Small intestine (tissue), 7 donors: ENCODE measurements around the gene CD82. TPM values are rescaled to one million over a fixed set of nuclear protein-coding genes. Genes with fewer than 3 reads are reported as not detected.
"Not testable (repeated sequence)": the region's sequence is repeated elsewhere in the genome, so short reads cannot be mapped to it uniquely, and the experiment has no call there.

Experiments
- DNase-seq, 2 donors: peaks; one replicate each; pipeline versions ENCODE4 v3.0.0 to v3.0.0-alpha.2; 2013
- FAIRE-seq: peaks from 2 replicates; lab custom pipeline; 2012; peaks lifted over from hg19 to GRCh38; lab: Jason Lieb, UNC
- H3K27ac ChIP-seq, 3 donors: one replicate each; pipeline ENCODE4 v1.5.1; 2013; ENCODE audit warnings: low read length in 2 of 3, mild to moderate bottlenecking in 2 of 3, control low read depth in 1 of 3, inconsistent platforms in 1 of 3, low read depth in 1 of 3, moderate library complexity in 1 of 3
- H3K27me3 ChIP-seq, 3 donors: one replicate each; pipeline ENCODE4 v1.6.1; 2013; ENCODE audit warnings: low read length in 3 of 3, inconsistent platforms in 1 of 3; ENCODE audit not compliant: control insufficient read depth in 3 of 3, insufficient read depth in 3 of 3
- H3K36me3 ChIP-seq, 3 donors: one replicate each; pipeline ENCODE4 v1.6.1; 2013; ENCODE audit warnings: low read length in 3 of 3, inconsistent platforms in 1 of 3, low read depth in 1 of 3, mild to moderate bottlenecking in 1 of 3, moderate library complexity in 1 of 3; ENCODE audit not compliant: control insufficient read depth in 3 of 3, insufficient read depth in 2 of 3
- H3K4me1 ChIP-seq, 3 donors: one replicate each; pipeline ENCODE4 v1.6.1; 2013; ENCODE audit warnings: low read length in 2 of 3, inconsistent platforms in 1 of 3, low read depth in 1 of 3, mild to moderate bottlenecking in 1 of 3, moderate library complexity in 1 of 3; ENCODE audit not compliant: control insufficient read depth in 3 of 3, insufficient read depth in 2 of 3
- H3K4me3 ChIP-seq, 3 donors: one replicate each; pipeline ENCODE4 v1.5.1; 2013; ENCODE audit warnings: low read length in 3 of 3, control low read depth in 1 of 3, inconsistent platforms in 1 of 3, low read depth in 1 of 3, mild to moderate bottlenecking in 1 of 3, moderate library complexity in 1 of 3
- H3K9me3 ChIP-seq, 2 donors: one replicate each; pipeline ENCODE4 v1.6.1; 2013; ENCODE audit warnings: low read depth in 1 of 2, low read length in 1 of 2; ENCODE audit not compliant: control insufficient read depth in 2 of 2, insufficient read depth in 1 of 2
- WGBS, 3 donors: extraction: QIAGEN DNeasy Blood & Tissue Kit; methylation state at CpG; one replicate each; pipeline ENCODE4 v1.1.7; 2013; 5-methylcytosine and 5-hydroxymethylcytosine counted together
- polyA plus RNA-seq, 4 donors: library from polyadenylated mRNA; stranded (reverse) in 3 of 4; unstranded in 1 of 4; fragments of 200-250 nt in 3 of 4; fragments of 120-200 nt in 1 of 4; gene quantifications; one replicate each; pipeline versions ENCODE4 v1.2.1 to v1.2.3, GENCODE V29; 2013
- donor health status: healthy with polysubstance abuse.
- donor health status: control.
- donor health status: control.
- donor health status: Bipolar disorder and iron deficiency.
- donor health status: healthy.

CD82 gene
- polyA plus RNA-seq, 4 donors = 24.2 to 108 (median 69.9) TPM

GRCh38 chr11:44536788-44537516, 28.5 kb upstream of the CD82 start:
- 73 to 88% (median 79%) methylated on average over 20 of the region's 20 CpGs for WGBS, 3 donors
- H3K27me3 ChIP-seq = peaks cover 0 to 6% (median 0%) of the 10 kb centered on the region in 3 donors
- FAIRE-seq = no peak
- no peak for DNase-seq
- H3K4me1 ChIP-seq = no peaks in the 10 kb centered on the region
- H3K4me3 ChIP-seq = no peak overlapping the region
- no peaks in the 10 kb centered on the region for H3K9me3 ChIP-seq
- H3K36me3 ChIP-seq = no peaks in the 10 kb centered on the region
- no peak overlapping the region for H3K27ac ChIP-seq

- peaks cover 0 to 6% (median 0%) of the 10 kb centered on the region in 3 donors for H3K27me3 ChIP-seq
- DNase-seq (no peak), FAIRE-seq (no peak)
- no peak overlapping the region for H3K27ac ChIP-seq
- no peaks in the 10 kb centered on the region for H3K9me3 ChIP-seq
- no peaks in the 10 kb centered on the region for H3K36me3 ChIP-seq
- no peak overlapping the region for H3K4me3 ChIP-seq
- H3K4me1 ChIP-seq = no peaks in the 10 kb centered on the region
- whole genome bisulfite sequencing, 3 donors = 74 to 88% (median 84%) methylated on average over 9 of the region's 9 CpGs
Observed at GRCh38 chr11:44537679-44538078, 27.8 kb upstream of the CD82 start.

- Histone ChIP-seq H3K9me3 (no peaks in the 10 kb centered on the region), H3K4me3 (no peak overlapping the region), H3K36me3 (no peaks in the 10 kb centered on the region), H3K27me3 (peaks cover 0 to 6% (median 0%) of the 10 kb centered on the region in 3 donors), H3K27ac (no peak overlapping the region), H3K4me1 (no peaks in the 10 kb centered on the region)
- 28 to 32% (median 31%) methylated on average over 21 of the region's 21 CpGs for WGBS, 3 donors
- no peak for FAIRE-seq
- DNase-seq = peak; percentile 70 to 81
Observed at GRCh38 chr11:44538375-44539054, 26.9 kb upstream of the CD82 start.

DNA sequence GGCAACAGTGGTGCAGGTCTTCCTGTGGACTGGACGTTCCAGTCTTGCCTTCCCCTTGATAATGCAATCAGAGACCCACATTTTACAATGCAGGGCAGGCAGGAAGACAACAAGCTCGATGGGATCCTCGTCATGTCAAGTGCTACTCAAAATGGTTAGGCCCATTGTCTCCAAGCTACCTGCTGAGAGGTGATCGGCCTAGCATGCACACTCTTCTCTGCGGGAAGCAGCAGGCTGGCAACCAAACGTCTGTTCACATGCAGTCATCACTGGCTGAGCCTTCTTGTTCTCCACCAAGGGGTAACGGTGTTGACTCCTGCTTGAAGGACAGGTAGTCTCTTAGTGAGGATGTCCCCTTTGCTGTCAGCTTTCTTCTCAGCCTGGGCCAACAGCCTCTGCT, 25.5 kb upstream of the CD82 start:
- no peak overlapping the region for H3K4me3 ChIP-seq
- H3K9me3 ChIP-seq = no peaks in the 10 kb centered on the region
- no peaks in the 10 kb centered on the region for H3K4me1 ChIP-seq
- 72 to 76% (median 76%) methylated on average over 7 of the region's 7 CpGs for WGBS, 3 donors
- no peak overlapping the region for H3K27ac ChIP-seq
- FAIRE-seq = no peak
- no peak for DNase-seq
- H3K27me3 ChIP-seq = peaks cover 0 to 3% (median 0%) of the 10 kb centered on the region in 3 donors
- no peaks in the 10 kb centered on the region for H3K36me3 ChIP-seq

DNA sequence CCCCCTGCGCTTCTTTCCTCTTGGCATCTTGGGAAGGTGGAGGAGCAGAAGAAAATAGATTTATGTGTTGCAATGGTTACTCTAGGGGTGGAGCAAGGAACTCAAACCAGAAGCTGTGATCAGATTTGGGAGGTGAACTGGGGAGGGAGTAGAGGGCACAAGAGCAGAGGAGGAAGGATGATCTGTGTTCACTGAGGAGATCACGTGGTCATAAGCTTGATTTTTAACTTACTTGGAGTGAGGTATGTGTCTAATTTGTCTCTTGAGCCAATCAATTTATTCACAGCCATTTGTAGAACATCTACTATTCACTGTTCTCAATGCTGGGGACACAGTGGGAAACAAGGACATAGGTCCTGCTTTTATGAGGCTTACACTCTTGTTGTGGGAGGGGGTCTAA, 24.8 kb upstream of the CD82 start:
- Histone ChIP-seq H3K27ac (no peak overlapping the region), H3K27me3 (peaks cover 0 to 3% (median 0%) of the 10 kb centered on the region in 3 donors), H3K4me1 (no peaks in the 10 kb centered on the region), H3K36me3 (no peaks in the 10 kb centered on the region), H3K9me3 (peaks cover 0 to 1% of the 10 kb centered on the region in 2 donors), H3K4me3 (no peak overlapping the region)
- FAIRE-seq = no peak
- no peak for DNase-seq
- 19 to 26% (median 20%) methylated on average over 2 of the region's 2 CpGs for WGBS, 3 donors

DNA sequence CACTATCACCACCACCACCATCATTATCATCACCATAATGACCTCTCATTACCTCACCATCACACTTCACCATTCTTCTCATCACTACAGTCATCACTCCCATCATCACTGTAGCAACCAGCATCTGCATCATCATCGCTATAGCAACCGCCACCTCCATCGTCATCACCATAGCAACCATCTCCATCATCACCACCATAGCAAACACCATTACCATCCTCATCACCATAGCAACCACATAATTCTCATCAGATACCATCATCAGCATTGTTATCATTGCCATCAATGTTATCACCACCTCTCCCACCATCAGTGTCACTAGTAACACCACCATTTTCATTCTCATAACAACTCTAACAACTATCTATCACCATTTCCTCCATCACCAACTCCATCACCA, 23.1 kb upstream of the CD82 start:
- peaks cover 0 to 3% of the 10 kb centered on the region in 2 donors for H3K9me3 ChIP-seq
- no peak for FAIRE-seq
- no peak for DNase-seq
- no peak overlapping the region for H3K4me3 ChIP-seq
- WGBS, 3 donors = 92 to 98% (median 94%) methylated on average over 3 of the region's 3 CpGs
- H3K27ac ChIP-seq = no peak overlapping the region
- no peaks in the 10 kb centered on the region for H3K4me1 ChIP-seq
- H3K36me3 ChIP-seq = no peaks in the 10 kb centered on the region
- H3K27me3 ChIP-seq = peaks cover 0 to 5% (median 0%) of the 10 kb centered on the region in 3 donors

DNA sequence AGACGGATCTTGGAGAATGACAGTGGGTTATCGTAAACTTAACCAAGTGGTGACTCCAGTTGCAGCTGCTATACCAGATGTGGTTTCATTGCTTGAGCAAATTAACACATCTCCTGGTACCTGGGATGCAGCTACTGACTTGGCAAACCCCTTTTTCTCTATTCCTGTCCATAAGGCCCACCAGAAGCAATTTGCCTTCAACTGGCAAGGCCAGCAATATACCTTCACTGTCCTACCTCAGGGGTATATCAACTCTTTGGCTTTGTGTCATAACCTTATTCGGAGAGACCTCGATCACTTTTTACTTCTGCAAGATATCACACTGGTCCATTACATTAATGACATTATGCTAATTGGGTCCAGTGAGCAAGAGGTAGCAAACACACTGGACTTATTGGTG, 18.5 kb upstream of the CD82 start:
- not testable (repeated sequence) for H3K9me3 ChIP-seq, H3K36me3 ChIP-seq, FAIRE-seq, DNase-seq, H3K4me1 ChIP-seq, H3K4me3 ChIP-seq, H3K27ac ChIP-seq, H3K27me3 ChIP-seq
- WGBS, 3 donors = 90 to 97% (median 96%) methylated on average over 4 of the region's 4 CpGs

DNA sequence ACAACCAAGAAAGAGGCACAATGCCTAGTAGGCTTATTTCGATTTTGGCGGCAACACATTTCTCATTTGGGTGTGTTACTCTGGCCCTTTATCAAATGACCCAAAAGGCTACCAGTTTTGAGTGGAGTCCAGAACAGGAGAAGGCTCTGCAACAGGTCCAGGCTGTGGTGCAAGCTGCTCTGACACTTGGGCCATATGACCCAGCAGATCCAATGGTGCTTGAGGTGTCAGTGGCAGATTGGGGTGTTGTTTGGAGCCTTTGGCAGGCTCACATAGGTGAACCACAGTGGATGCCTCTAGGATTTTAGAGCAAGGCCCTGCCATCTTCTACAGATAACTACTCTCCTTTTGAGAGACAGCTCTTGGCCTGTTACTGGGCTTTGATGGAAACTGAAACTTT, 17.9 kb upstream of the CD82 start:
- not testable (repeated sequence) for FAIRE-seq, H3K36me3 ChIP-seq, H3K4me1 ChIP-seq, H3K27me3 ChIP-seq, DNase-seq, H3K4me3 ChIP-seq, H3K27ac ChIP-seq, H3K9me3 ChIP-seq
- WGBS, 3 donors = 93 to 98% (median 94%) methylated on average over 2 of the region's 2 CpGs
